ENCODE results near the gene FAM221B.

Gene FAM221B

DNA sequence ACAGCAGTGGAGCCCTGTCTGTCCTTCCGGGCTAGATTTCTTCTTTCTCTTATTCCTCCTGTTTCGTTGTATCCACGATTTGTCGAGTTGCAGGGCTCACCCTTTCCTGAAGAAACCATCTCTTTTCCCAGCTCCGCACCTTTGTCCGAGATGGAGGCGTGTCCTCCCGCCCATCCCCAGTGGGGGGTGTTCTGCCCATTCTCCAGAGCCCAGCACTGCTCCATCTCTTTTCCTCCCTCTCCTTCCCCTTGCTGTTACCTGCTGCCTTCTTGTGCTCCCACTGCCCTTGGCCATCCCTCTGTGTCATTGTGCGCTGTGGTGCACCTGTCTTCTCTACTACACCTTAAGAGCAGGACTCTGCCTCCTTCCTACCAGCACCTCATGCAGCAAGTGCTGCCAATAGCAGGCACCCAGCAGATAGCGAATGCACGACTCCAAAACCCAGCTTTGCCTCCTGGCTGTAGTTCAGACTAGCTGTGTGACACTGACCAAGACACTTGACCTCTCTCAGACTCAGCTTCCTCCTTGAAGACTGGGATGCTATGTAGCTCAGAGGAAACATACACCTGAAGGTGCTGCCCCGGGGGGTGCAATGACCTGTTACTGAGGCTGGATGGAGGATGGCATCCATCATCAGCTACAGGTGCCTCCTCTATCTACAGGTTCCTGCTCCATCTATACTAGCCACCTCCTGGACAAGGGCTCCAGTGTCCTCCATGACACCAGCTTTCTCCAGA is 32.8 kb upstream of the FAM221B start:
- Histone ChIP-seq H3K4me3 (ENCODE audit: low read depth, low read length) (no peak overlapping the region), H3K27me3 (ENCODE audit: control insufficient read depth, insufficient read depth, low read length) (peaks cover 32% of the 10 kb centered on the region)

DNA sequence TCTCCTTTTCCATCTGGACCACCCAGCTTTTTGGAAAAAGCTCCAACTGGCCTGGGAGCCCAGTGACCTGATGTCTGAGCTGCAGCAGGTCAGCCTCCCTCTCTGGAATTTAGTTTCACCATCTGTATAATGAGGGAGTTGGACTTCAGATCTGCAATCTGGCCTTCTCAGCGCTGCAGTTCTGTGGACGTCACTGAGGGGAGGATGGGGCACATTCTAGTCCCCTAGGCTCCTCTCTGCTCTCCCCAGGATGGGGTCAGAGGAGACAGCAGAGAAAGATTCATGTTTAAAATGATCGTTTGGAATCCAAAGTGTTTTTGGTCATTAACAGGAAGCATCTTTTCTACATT is 31.4 kb upstream of the FAM221B start:
- Histone ChIP-seq H3K4me1 (ENCODE audit: control insufficient read depth, insufficient read depth, low read length) (no peaks in the 10 kb centered on the region), H3K36me3 (ENCODE audit: control insufficient read depth, insufficient read depth, low read length) (no peaks in the 10 kb centered on the region), H3K4me3 (ENCODE audit: low read depth, low read length) (no peak overlapping the region), H3K9ac (ENCODE audit: low read length) (no peak overlapping the region), H3K9me3 (ENCODE audit: control insufficient read depth, insufficient read depth, low read depth, low read length) (no peaks in the 10 kb centered on the region), H3K27me3 (ENCODE audit: control insufficient read depth, insufficient read depth, low read length) (peaks cover 32% of the 10 kb centered on the region), H3K27ac (ENCODE audit: low read depth, low read length) (no peak overlapping the region)

More for the DNA sequence above, 32.8 kb upstream of the FAM221B start:
- Histone ChIP-seq H3K9ac (ENCODE audit: low read length) (no peak overlapping the region), H3K36me3 (ENCODE audit: control insufficient read depth, insufficient read depth, low read length) (no peaks in the 10 kb centered on the region), H3K9me3 (ENCODE audit: control insufficient read depth, insufficient read depth, low read depth, low read length) (no peaks in the 10 kb centered on the region), H3K4me1 (ENCODE audit: control insufficient read depth, insufficient read depth, low read length) (no peaks in the 10 kb centered on the region), H3K27ac (ENCODE audit: low read depth, low read length) (no peak overlapping the region)

DNA sequence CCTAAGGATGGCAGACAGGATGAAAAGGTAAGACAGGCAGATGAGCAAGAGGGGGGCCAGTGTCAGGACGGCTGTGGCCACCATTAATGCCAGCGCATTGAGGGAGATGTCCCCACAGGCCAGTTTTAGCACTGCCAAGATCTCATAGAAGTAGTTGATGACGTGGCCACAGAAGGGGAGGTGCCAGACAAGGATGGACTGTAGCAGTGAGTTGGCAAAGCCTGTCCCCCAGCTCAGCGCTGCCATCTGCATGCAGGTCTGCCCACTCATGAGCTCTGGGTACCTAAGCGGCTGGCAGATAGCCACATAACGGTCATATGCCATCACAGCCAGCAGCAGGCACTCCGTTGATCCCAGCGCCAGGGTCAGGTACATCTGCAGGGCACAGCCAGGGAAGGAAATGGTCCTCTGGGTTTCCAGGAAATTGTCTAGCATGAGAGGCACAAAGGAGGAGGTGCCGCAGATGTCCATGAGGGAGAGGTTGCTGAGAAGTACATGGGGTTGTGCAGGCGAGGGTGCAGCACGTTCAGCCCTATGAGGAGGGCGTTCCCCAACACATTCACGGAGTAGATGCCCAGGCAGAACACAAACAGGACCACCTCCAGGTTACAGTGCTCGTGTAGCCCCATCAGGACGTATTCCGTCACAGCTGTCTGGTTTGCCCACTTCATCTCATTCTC is 30.9 kb upstream of the FAM221B start:
- peaks cover 32% of the 10 kb centered on the region for H3K27me3 ChIP-seq (ENCODE audit: control insufficient read depth, insufficient read depth, low read length)
- H3K36me3 ChIP-seq (ENCODE audit: control insufficient read depth, insufficient read depth, low read length) = no peaks in the 10 kb centered on the region
- H3K9me3 ChIP-seq (ENCODE audit: control insufficient read depth, insufficient read depth, low read depth, low read length) = no peaks in the 10 kb centered on the region
- no peak overlapping the region for H3K4me3 ChIP-seq (ENCODE audit: low read depth, low read length)
- no peak overlapping the region for H3K9ac ChIP-seq (ENCODE audit: low read length)
- no peak overlapping the region for H3K27ac ChIP-seq (ENCODE audit: low read depth, low read length)
- no peaks in the 10 kb centered on the region for H3K4me1 ChIP-seq (ENCODE audit: control insufficient read depth, insufficient read depth, low read length)

DNA sequence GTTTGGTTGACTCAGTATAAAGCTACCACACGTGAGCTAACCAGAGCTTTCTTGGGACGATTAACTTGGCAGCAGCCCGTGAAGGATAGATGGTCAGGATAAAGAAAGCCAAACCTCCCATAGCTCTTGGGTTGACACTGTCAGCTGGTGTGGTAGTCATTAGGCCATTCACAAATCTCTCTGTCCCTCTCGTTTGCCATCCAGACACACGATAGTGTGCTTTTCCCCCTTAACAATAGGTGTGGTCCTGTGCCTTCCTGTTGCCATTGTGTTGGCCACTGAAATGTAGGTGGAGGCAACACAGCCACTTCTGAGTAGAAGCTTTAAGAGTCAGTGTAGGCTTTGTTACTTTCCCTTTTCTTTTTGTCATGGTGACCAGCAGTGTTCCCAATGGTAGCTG is 29.9 kb upstream of the FAM221B start:
- no peaks in the 10 kb centered on the region for H3K36me3 ChIP-seq (ENCODE audit: control insufficient read depth, insufficient read depth, low read length)
- H3K9me3 ChIP-seq (ENCODE audit: control insufficient read depth, insufficient read depth, low read depth, low read length) = no peaks in the 10 kb centered on the region
- H3K4me1 ChIP-seq (ENCODE audit: control insufficient read depth, insufficient read depth, low read length) = no peaks in the 10 kb centered on the region
- H3K4me3 ChIP-seq (ENCODE audit: low read depth, low read length) = no peak overlapping the region
- no peak overlapping the region for H3K9ac ChIP-seq (ENCODE audit: low read length)
- no peak overlapping the region for H3K27ac ChIP-seq (ENCODE audit: low read depth, low read length)
- H3K27me3 ChIP-seq (ENCODE audit: control insufficient read depth, insufficient read depth, low read length) = peaks cover 32% of the 10 kb centered on the region

DNA sequence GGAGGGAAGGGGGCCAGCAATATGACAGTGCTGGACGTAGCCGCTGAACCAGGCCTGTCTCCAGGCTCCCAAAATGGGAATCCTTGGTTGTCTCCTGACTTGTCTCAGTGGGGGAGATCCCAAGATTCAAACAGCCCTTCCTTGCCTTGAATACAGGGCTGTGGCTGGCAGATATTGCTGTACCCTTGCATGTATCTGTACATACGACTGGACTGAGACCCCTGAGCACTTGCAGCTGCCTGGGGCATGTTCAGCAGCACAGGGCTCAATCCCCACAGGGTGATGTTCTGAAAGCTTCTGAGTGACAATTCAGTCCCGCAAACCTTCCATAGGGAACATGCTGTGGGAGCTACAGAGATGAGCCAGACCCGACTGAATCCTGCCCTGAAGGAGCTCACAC is 28.4 kb upstream of the FAM221B start:
- H3K9me3 ChIP-seq (ENCODE audit: control insufficient read depth, insufficient read depth, low read depth, low read length) = no peaks in the 10 kb centered on the region
- H3K27me3 ChIP-seq (ENCODE audit: control insufficient read depth, insufficient read depth, low read length) = peaks cover 27% of the 10 kb centered on the region
- H3K9ac ChIP-seq (ENCODE audit: low read length) = no peak overlapping the region
- H3K4me3 ChIP-seq (ENCODE audit: low read depth, low read length) = no peak overlapping the region
- no peaks in the 10 kb centered on the region for H3K4me1 ChIP-seq (ENCODE audit: control insufficient read depth, insufficient read depth, low read length)
- H3K36me3 ChIP-seq (ENCODE audit: control insufficient read depth, insufficient read depth, low read length) = no peaks in the 10 kb centered on the region
- no peak overlapping the region for H3K27ac ChIP-seq (ENCODE audit: low read depth, low read length)

DNA sequence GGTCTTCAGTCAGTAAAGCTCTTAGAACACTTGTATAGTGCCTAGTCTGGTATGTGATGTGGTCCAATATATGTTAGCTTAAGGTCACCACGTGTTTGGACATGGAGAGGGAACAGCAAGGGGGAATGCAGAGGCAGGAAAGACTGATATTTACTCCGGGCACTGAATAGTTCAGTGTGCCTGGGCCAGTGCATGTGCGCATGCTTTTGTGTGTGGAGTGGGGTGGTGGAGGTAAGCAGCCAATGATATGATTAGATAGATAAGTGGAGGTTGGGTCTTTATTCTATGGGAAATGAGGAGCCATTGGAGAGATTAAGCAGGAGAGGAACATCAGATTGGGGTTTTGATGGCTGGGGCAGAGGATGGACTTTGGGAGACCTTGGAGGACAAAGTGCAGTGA is 27.7 kb upstream of the FAM221B start:
- peaks cover 21% of the 10 kb centered on the region for H3K27me3 ChIP-seq (ENCODE audit: control insufficient read depth, insufficient read depth, low read length)
- no peaks in the 10 kb centered on the region for H3K4me1 ChIP-seq (ENCODE audit: control insufficient read depth, insufficient read depth, low read length)
- no peaks in the 10 kb centered on the region for H3K36me3 ChIP-seq (ENCODE audit: control insufficient read depth, insufficient read depth, low read length)
- no peak overlapping the region for H3K4me3 ChIP-seq (ENCODE audit: low read depth, low read length)
- no peak overlapping the region for H3K27ac ChIP-seq (ENCODE audit: low read depth, low read length)
- H3K9me3 ChIP-seq (ENCODE audit: control insufficient read depth, insufficient read depth, low read depth, low read length) = no peaks in the 10 kb centered on the region
- no peak overlapping the region for H3K9ac ChIP-seq (ENCODE audit: low read length)

DNA sequence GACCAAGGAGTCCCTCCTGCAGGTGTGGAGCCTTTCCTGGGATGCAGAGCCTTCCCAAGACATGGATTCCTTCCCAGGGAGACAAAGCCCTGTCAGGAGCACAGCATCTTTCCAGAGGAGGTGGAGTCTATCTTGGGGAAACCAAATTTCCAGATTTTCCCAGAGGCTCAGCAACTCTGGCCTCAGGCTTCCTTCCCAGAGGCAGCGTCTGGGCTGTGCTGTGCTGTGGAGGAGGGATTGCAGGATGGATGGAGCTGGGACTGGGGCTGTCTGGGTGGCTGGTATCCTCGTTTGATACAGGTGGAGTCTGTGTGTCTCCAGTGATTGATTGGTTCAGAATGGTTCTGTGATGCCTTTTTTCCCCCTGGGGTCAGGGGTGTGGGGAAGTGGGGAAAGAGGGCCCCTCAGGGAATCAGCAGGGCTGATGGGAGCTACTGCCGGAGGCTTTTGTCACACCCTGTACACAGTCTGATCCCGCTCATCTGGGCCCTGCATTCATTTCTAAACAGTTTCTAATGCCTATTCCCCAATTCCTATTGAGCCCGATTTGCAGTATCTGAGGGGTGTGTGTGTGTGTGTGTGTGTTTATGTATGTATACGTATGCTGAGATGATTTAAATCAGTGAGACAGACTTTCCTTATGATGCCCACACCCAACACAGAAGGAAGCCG is 25.7 kb upstream of the FAM221B start:
- Histone ChIP-seq H3K9ac (ENCODE audit: low read length) (no peak overlapping the region), H3K36me3 (ENCODE audit: control insufficient read depth, insufficient read depth, low read length) (no peaks in the 10 kb centered on the region), H3K4me3 (ENCODE audit: low read depth, low read length) (no peak overlapping the region), H3K27me3 (ENCODE audit: control insufficient read depth, insufficient read depth, low read length) (peaks cover 3% of the 10 kb centered on the region; the same call in 1 of the 2 replicates), H3K27ac (ENCODE audit: low read depth, low read length) (no peak overlapping the region), H3K9me3 (ENCODE audit: control insufficient read depth, insufficient read depth, low read depth, low read length) (no peaks in the 10 kb centered on the region), H3K4me1 (ENCODE audit: control insufficient read depth, insufficient read depth, low read length) (no peaks in the 10 kb centered on the region)

DNA sequence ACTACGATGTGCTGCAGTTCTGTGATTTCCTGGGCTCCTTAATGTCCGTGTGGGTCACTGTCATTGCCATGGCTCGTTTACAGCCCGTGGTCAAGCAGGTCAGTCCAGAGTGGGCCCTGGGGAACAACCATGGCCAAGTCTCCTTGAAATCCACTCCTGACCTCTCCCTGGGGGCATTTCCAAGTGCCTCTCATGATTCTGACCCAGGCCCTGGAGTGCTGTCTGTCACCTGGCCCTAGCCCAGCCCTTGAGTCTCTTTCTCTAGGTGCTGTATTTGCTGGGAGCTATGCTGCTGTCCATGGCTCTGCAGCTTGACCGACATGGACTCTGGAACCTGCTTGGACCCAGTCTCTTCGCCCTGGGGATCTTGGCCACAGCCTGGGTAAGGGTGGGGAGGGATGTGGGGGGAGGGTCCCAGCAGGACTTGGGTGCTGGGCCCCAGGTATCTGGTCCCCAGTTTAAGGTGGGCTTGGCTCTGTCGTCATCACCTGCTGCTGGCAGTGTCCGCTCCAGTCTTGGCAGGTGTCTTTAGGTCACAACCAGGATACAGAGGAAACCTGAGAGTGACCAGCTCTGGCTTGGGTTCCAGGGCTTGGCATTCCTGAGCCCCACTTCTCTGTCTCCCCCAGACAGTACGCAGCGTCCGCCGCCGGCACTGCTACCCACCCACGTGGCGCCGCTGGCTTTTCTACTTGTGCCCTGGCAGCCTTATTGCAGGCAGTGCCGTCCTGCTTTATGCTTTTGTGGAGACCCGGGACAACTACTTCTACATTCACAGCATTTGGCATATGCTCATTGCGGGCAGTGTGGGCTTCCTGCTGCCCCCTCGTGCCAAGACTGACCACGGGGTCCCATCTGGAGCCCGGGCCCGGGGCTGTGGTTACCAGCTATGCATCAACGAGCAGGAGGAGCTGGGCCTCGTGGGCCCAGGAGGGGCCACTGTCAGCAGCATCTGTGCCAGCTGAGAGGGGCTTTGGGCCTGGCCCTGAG is 24.6 kb upstream of the FAM221B start:
- no peaks in the 10 kb centered on the region for H3K4me1 ChIP-seq (ENCODE audit: control insufficient read depth, insufficient read depth, low read length)
- H3K9me3 ChIP-seq (ENCODE audit: control insufficient read depth, insufficient read depth, low read depth, low read length) = no peaks in the 10 kb centered on the region
- no peak overlapping the region for H3K27ac ChIP-seq (ENCODE audit: low read depth, low read length)
- no peak overlapping the region for H3K9ac ChIP-seq (ENCODE audit: low read length)
- H3K27me3 ChIP-seq (ENCODE audit: control insufficient read depth, insufficient read depth, low read length) = peaks cover 3% of the 10 kb centered on the region; the same call in 1 of the 2 replicates
- H3K4me3 ChIP-seq (ENCODE audit: low read depth, low read length) = no peak overlapping the region
- no peaks in the 10 kb centered on the region for H3K36me3 ChIP-seq (ENCODE audit: control insufficient read depth, insufficient read depth, low read length)

DNA sequence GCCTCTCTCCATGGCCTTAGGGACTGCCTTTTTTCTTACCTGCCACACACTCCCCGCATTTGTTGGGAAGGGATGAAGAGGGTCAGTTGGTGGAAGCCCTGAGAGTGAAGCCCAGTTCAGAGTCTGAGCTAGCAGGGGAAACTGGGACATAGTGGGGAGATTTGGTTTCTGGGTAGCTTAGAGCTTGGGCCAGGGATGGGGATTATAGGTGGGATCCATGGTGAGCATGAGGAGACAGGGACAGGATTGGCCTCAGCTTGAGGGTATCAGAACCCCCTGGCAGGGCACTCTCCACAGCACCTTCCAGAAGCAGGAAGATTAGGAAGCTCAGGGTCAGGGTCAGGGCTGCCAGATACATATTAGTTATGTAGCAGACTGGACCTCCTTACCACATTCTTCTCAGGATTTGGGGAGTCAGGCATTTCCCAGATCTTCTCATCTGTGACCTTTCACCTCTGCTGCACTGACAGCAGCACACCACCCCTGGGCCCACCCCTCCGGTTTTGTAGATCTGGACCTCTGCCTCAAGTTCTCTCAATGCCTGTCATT is 23.8 kb upstream of the FAM221B start:
- no peaks in the 10 kb centered on the region for H3K9me3 ChIP-seq (ENCODE audit: control insufficient read depth, insufficient read depth, low read depth, low read length)
- no peak overlapping the region for H3K9ac ChIP-seq (ENCODE audit: low read length)
- no peak overlapping the region for H3K4me3 ChIP-seq (ENCODE audit: low read depth, low read length)
- no peaks in the 10 kb centered on the region for H3K36me3 ChIP-seq (ENCODE audit: control insufficient read depth, insufficient read depth, low read length)
- no peak overlapping the region for H3K27ac ChIP-seq (ENCODE audit: low read depth, low read length)
- peaks cover 3% of the 10 kb centered on the region for H3K27me3 ChIP-seq (ENCODE audit: control insufficient read depth, insufficient read depth, low read length)
- H3K4me1 ChIP-seq (ENCODE audit: control insufficient read depth, insufficient read depth, low read length) = no peaks in the 10 kb centered on the region

DNA sequence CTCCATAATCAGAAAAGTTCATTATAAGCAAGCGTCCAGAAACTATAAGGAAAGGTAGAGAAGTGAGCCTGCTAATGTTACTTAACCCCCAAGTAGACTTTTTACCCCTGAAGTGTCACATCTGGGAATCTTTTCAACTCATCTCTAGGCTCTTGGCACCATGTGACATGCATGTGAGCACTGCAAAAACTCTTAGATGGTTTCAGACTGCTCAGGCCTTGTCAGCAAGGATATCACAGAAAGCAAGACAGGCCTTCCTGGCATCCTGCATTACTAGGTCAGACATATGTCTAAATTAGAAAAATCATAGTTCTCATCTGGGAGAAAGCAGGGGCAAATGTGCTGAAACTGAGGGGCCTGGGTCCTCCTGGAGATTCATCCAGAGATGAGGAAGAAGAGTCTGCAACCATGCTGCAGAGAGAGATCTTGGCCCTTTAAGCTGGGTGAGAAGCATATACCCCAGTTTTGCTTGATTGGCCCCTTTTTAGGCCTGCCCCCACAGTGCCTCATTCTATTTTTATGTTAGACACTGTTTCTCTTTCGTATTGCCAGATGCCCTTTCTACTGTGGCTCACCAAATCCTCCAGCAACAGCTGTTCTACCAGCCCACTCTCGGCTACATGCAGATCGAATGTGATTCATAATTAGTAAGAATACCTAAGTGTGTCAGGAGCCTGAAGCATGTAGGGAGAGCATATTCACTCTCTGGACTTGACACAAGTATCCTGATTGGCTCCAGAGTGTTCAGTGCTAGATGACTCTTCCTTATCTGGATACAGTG is 19.4 kb upstream of the FAM221B start:
- Histone ChIP-seq H3K9ac (ENCODE audit: low read length) (no peak overlapping the region), H3K4me3 (ENCODE audit: low read depth, low read length) (no peak overlapping the region), H3K27ac (ENCODE audit: low read depth, low read length) (no peak overlapping the region), H3K9me3 (ENCODE audit: control insufficient read depth, insufficient read depth, low read depth, low read length) (no peaks in the 10 kb centered on the region), H3K27me3 (ENCODE audit: control insufficient read depth, insufficient read depth, low read length) (peaks cover 12% of the 10 kb centered on the region), H3K36me3 (ENCODE audit: control insufficient read depth, insufficient read depth, low read length) (peaks cover 6% of the 10 kb centered on the region; the same call in 1 of the 2 replicates), H3K4me1 (ENCODE audit: control insufficient read depth, insufficient read depth, low read length) (peaks cover 32% of the 10 kb centered on the region)

Data from HUES6 (cell line).